H9 (cell line): ENCODE data around the gene WAPL. TPM values are rescaled to one million over a fixed set of nuclear protein-coding genes. Genes with fewer than 3 reads are reported as not detected.
A peak's percentile ranks its signal among the peaks of the same experiment; 100 is the strongest.

ENCODE experiments used
- DNase-seq: peaks from one replicate; pipeline ENCODE4 v3.0.0-alpha.2; 2017
- H2AFZ ChIP-seq: one replicate; pipeline ENCODE4 v1.6.1; 2013; ENCODE audit warnings: mild to moderate bottlenecking, low read length, control low read depth, moderate library complexity
- H2AK5ac ChIP-seq: 2 replicates; pipeline ENCODE4 v1.6.1; 2013; ENCODE audit warnings: low read length, control low read depth, mixed read lengths; ENCODE audit not compliant: insufficient read length
- H2BK120ac ChIP-seq: one replicate; pipeline ENCODE4 v1.6.1; 2013; ENCODE audit warnings: low read depth, mild to moderate bottlenecking, low read length, control low read depth, inconsistent platforms; ENCODE audit not compliant: poor library complexity, severe bottlenecking
- H2BK12ac ChIP-seq: 2 replicates; pipeline ENCODE4 v1.6.1; 2013; ENCODE audit warnings: low read length, control low read depth, mixed read lengths, low read depth; ENCODE audit not compliant: insufficient read length
- H2BK15ac ChIP-seq: 2 replicates; pipeline ENCODE4 v1.6.1; 2013; ENCODE audit warnings: low read depth, low read length, control low read depth
- H2BK20ac ChIP-seq: one replicate; pipeline ENCODE4 v1.6.1; 2013; ENCODE audit warnings: low read depth, mild to moderate bottlenecking, low read length, control low read depth, inconsistent platforms; ENCODE audit not compliant: poor library complexity, severe bottlenecking
- H2BK5ac ChIP-seq: 2 replicates; pipeline ENCODE4 v1.6.1; 2013; ENCODE audit warnings: low read length, control low read depth, mixed read lengths; ENCODE audit not compliant: insufficient read length
- H3K14ac ChIP-seq: 2 replicates; pipeline ENCODE4 v1.6.1; 2013; ENCODE audit warnings: low read length, control low read depth; ENCODE audit not compliant: insufficient read depth
- H3K18ac ChIP-seq: 2 replicates; pipeline ENCODE4 v1.6.1; 2013; ENCODE audit warnings: low read depth, mild to moderate bottlenecking, mixed read lengths, low read length, control low read depth; ENCODE audit not compliant: insufficient read length
- H3K23ac ChIP-seq: 2 replicates; pipeline ENCODE4 v1.6.1; 2013; ENCODE audit warnings: low read length, control low read depth, mixed read lengths, low read depth; ENCODE audit not compliant: insufficient read length
- H3K23me2 ChIP-seq: 2 replicates; pipeline ENCODE4 v1.6.1; 2013; ENCODE audit warnings: low read depth, mild to moderate bottlenecking, mixed read lengths, low read length, control low read depth; ENCODE audit not compliant: insufficient read length, poor library complexity, severe bottlenecking
- H3K27ac ChIP-seq: 2 replicates; pipeline ENCODE4 v1.5.1; 2013; ENCODE audit warnings: low read length, control low read depth, mixed read lengths, low read depth; ENCODE audit not compliant: insufficient read length
- H3K27me3 ChIP-seq: 2 replicates; pipeline ENCODE4 v1.6.1; 2013; ENCODE audit warnings: low read length, control low read depth, inconsistent platforms; ENCODE audit not compliant: insufficient read depth
- H3K4ac ChIP-seq: 2 replicates; pipeline ENCODE4 v1.6.1; 2013; ENCODE audit warnings: low read depth, mild to moderate bottlenecking, control low read depth, inconsistent platforms, low read length, moderate library complexity
- H3K4me1 ChIP-seq: 2 replicates; pipeline ENCODE4 v1.6.1; 2013; ENCODE audit warnings: low read length, control low read depth, inconsistent platforms; ENCODE audit not compliant: insufficient read depth
- H3K4me2 ChIP-seq: 2 replicates; pipeline ENCODE4 v1.6.1; 2013; ENCODE audit warnings: low read length, control low read depth, mixed read lengths; ENCODE audit not compliant: insufficient read length, insufficient read depth
- H3K56ac ChIP-seq: 2 replicates; pipeline ENCODE4 v1.6.1; 2013; ENCODE audit warnings: low read depth, mild to moderate bottlenecking, mixed read lengths, low read length, control low read depth; ENCODE audit not compliant: insufficient read length
- H3K79me1 ChIP-seq: 2 replicates; pipeline ENCODE4 v1.6.1; 2013; ENCODE audit warnings: low read depth, mild to moderate bottlenecking, moderate library complexity, low read length, control low read depth, inconsistent platforms; ENCODE audit not compliant: insufficient read depth, poor library complexity, severe bottlenecking
- H3K79me2 ChIP-seq: 2 replicates; pipeline ENCODE4 v1.6.1; 2013; ENCODE audit warnings: low read length, control low read depth, inconsistent platforms; ENCODE audit not compliant: insufficient read depth
- H3K9ac ChIP-seq: 2 replicates; pipeline ENCODE4 v1.6.1; 2013; ENCODE audit warnings: low read length, control low read depth, mixed read lengths; ENCODE audit not compliant: insufficient read length; ENCODE audit errors: extremely low read depth
- H3K9me3 ChIP-seq: one replicate; pipeline ENCODE4 v1.6.1; 2013; ENCODE audit warnings: low read depth, low read length, inconsistent platforms; ENCODE audit not compliant: control insufficient read depth
- H3T11ph ChIP-seq: one replicate; pipeline ENCODE4 v1.6.1; 2013; ENCODE audit warnings: mild to moderate bottlenecking, low read length, control low read depth, inconsistent platforms
- H4K20me1 ChIP-seq: one replicate; pipeline ENCODE4 v1.6.1; 2013; ENCODE audit not compliant: control insufficient read depth, insufficient read length, insufficient read depth
- H4K5ac ChIP-seq: 2 replicates; pipeline ENCODE4 v1.6.1; 2013; ENCODE audit warnings: low read depth, mild to moderate bottlenecking, mixed read lengths, low read length, control low read depth; ENCODE audit not compliant: insufficient read length
- H4K8ac ChIP-seq: replicated peaks from 2 replicates; pipeline ENCODE4 v1.6.1; 2013; ENCODE audit warnings: low read length, control low read depth, mixed read lengths, low read depth; ENCODE audit not compliant: insufficient read length
- H4K91ac ChIP-seq: 2 replicates; pipeline ENCODE4 v1.6.1; 2013; ENCODE audit warnings: low read depth, mild to moderate bottlenecking, moderate library complexity, mixed read lengths, low read length, control low read depth; ENCODE audit not compliant: insufficient read length
- H3K27ac Mint-ChIP-seq, 3 experiments: 2 replicates in 2 of 3; 3 replicates in 1 of 3; pipeline ENCODE4 v1.8.0; 2020 to 2021; ENCODE audit warnings: mixed read lengths in 3 of 3, mild to moderate bottlenecking in 1 of 3, moderate library complexity in 1 of 3
- H3K27me3 Mint-ChIP-seq: 2 replicates; pipeline ENCODE4 v1.8.0; 2021; ENCODE audit warnings: low read depth, mild to moderate bottlenecking, moderate library complexity, mixed read lengths
- H3K36me3 Mint-ChIP-seq, 3 experiments: 2 replicates in 2 of 3; 3 replicates in 1 of 3; pipeline ENCODE4 v1.8.0; 2020 to 2021; ENCODE audit warnings: low read depth in 3 of 3, mixed read lengths in 3 of 3; ENCODE audit not compliant: insufficient read depth in 1 of 3
- H3K4me1 Mint-ChIP-seq, 2 experiments: 2 replicates each; pipeline ENCODE4 v1.8.0; 2020; ENCODE audit warnings: mixed read lengths in 2 of 2
- H3K4me3 Mint-ChIP-seq, 2 experiments: 2 replicates in 1 of 2; 3 replicates in 1 of 2; pipeline ENCODE4 v1.8.0; 2020 to 2021; ENCODE audit warnings: mild to moderate bottlenecking in 2 of 2, mixed read lengths in 2 of 2, moderate library complexity in 1 of 2
- H3K9me3 Mint-ChIP-seq, 2 experiments: 2 replicates in 1 of 2; 3 replicates in 1 of 2; pipeline ENCODE4 v1.8.0; 2020; ENCODE audit warnings: mild to moderate bottlenecking in 2 of 2, mixed read lengths in 2 of 2, moderate library complexity in 1 of 2
- CTCF ChIP-seq: fragments of 200-600 bp; sonication (generic); conservative IDR thresholded peaks from 3 replicates; pipeline ENCODE4 v1.8.0; 2021; ENCODE audit warnings: antibody characterized with exemption, mild to moderate bottlenecking
- WGBS: extraction: QIAGEN DNeasy Blood & Tissue Kit; methylation state at CpG from one replicate; pipeline ENCODE4 v1.1.7; 2013; ENCODE audit warnings: missing lambda C conversion rate, low lambda C conversion rate, mixed read lengths; ENCODE audit not compliant: insufficient read length; ENCODE audit errors: extremely low coverage; 5-methylcytosine and 5-hydroxymethylcytosine counted together
- total RNA-seq: library from RNA; stranded (reverse); gene quantifications from 2 replicates; pipeline ENCODE4 v1.2.1, GENCODE V29; 2021

Gene WAPL
- total RNA-seq, 1 experiment from 2014 or later = 61.4 TPM

DNA sequence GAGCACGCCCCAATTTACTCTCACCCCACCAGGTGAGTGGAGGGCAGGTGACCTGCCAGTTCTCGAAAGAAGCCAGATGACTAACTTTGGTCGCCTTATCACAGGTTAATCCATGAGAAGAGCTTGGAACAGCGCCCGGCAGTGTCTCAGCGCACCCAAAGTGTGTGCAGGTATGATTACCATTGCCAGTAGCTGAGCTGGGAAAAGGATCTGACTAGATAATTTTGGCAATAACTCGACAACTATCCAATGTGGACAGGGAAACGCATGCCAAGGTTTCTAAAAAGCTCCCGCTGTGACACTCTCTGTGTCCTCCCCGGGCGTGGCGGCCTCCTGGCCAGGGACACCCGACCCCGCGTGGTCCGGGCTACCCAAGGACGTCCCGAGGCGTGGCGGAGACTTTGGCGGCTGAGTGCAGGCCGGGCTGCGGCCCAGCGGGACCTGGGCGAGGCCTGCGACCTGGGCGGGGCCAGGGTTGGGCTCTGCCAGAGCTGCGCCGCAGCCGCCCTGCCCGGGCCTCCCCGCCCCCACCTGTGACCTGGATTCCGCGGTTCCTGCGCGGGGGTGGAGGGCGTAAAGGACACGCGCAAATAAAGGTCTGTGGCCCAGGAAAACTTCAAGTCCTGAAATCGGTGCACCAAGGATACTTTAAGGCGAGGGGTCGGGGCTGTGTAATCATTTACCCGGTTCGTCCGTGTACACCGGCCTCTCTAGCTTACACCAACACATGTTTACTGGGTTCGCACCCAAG lies 13.7 kb upstream of the WAPL start:
- Histone ChIP-seq H3T11ph (no peak overlapping the region), H2AK5ac (no peak overlapping the region), H3K14ac (no peak overlapping the region), H3K4me1 (peaks cover 9% of the 10 kb centered on the region), H4K20me1 (no peaks in the 10 kb centered on the region), H3K23ac (no peak overlapping the region), H2AFZ (peak overlapping the region; percentile 1), H3K79me2 (no peaks in the 10 kb centered on the region), H2BK12ac (no peak overlapping the region), H2BK5ac (no peak overlapping the region), H3K4ac (no peak overlapping the region), H3K79me1 (no peaks in the 10 kb centered on the region), H3K23me2 (no peaks in the 10 kb centered on the region), H3K27me3 (no peaks in the 10 kb centered on the region; the same call in 1 of the 2 replicates), H3K56ac (no peak overlapping the region), H3K18ac (no peak overlapping the region), H3K4me2 (peak overlapping the region; percentile 38), H3K9me3 (no peaks in the 10 kb centered on the region), H2BK120ac (no peak overlapping the region), H2BK15ac (no peak overlapping the region), H4K91ac (no peak overlapping the region), H4K8ac (no peak overlapping the region), H3K27ac (no peak overlapping the region), H2BK20ac (no peak overlapping the region), H3K9ac (no peak overlapping the region), H4K5ac (no peak overlapping the region)
- Mint-ChIP-seq H3K27me3 (peaks cover 13% of the 10 kb centered on the region), H3K27ac (0 out of 7 replicates have a peak overlapping the region, but pooled peaks of 1 of the 3 experiments have one; percentile 77), H3K4me1 (peaks cover 19 to 23% of the 10 kb centered on the region in 2 experiments), H3K9me3 (no peaks in the 10 kb centered on the region; a peak in 1 of 5 replicates), H3K4me3 (peak overlapping the region; percentile 70 to 73), H3K36me3 (peaks cover 0 to 4% (median 0%) of the 10 kb centered on the region in 3 experiments; a peak in 1 of 7 replicates)
- WGBS = no CpG with 5 or more reads among the region's 47 CpGs
- no peak for TF ChIP-seq CTCF
- peak; percentile 83 for DNase-seq
